K562 (cell line): ENCODE results near the gene EDA. TPM values are rescaled to one million over a fixed set of nuclear protein-coding genes. Genes with fewer than 3 reads are reported as not detected.

ENCODE experiments used
- ATAC-seq: fragments of 200-7000 bp; cut with Tn5 transposase; 3 replicates; pipeline ENCODE4 v1.9.1; 2020; ENCODE audit warnings: moderate library complexity
- BruUV-seq: library from RNA; stranded (reverse); fragments of 400-500 nt; replicated peaks from 2 replicates; lab custom pipeline; 2021; lab: Mats Ljungman, UMichigan
- CTCF ChIA-PET: fragments of 300-600 bp; formaldehyde crosslinking; extraction: SDS; loops from one replicate; lab custom pipeline; 2021; ENCODE audit warnings: low intra/inter-chr PET ratio; lab: Yijun Ruan, JAX
- POLR2A ChIA-PET: fragments of 300-600, 350-650 bp; sonication (Branson Sonifier 250); formaldehyde crosslinking; extraction: SDS; loops from one replicate; lab custom pipeline; 2021; ENCODE audit warnings: antibody characterized with exemption, inconsistent platforms; lab: Yijun Ruan, JAX
- DNase-seq, 4 experiments: peaks; one replicate each; pipeline versions ENCODE4 v3.0.0 to v3.0.0-alpha.2; 2011 to 2018; ENCODE audit warnings: low spot score in 3 of 4, mixed read lengths in 3 of 4; ENCODE audit errors: extremely low read depth in 1 of 4
- FAIRE-seq: peaks from 2 replicates; lab custom pipeline; 2011; peaks lifted over from hg19 to GRCh38; lab: Jason Lieb, UNC
- H2AFZ ChIP-seq: 2 replicates; pipeline ENCODE4 v1.6.0; 2011; ENCODE audit warnings: low read depth, low read length, control low read depth, inconsistent platforms
- H3K27ac ChIP-seq: fragments of 200-600 bp; 3 replicates; pipeline ENCODE4 v1.8.0; 2011; ENCODE audit warnings: low read depth, mild to moderate bottlenecking, control low read depth, inconsistent platforms, low read length, moderate library complexity, mixed read lengths; ENCODE audit errors: extremely low read depth
- H3K27me3 ChIP-seq, 2 experiments: fragments of 300-600 bp in 1 of 2; 2 replicates in 1 of 2; 3 replicates in 1 of 2; pipeline versions ENCODE4 v1.6.0 to v1.8.0; 2011; ENCODE audit warnings: inconsistent platforms in 2 of 2, low read length in 2 of 2, mild to moderate bottlenecking in 1 of 2, mixed read lengths in 1 of 2, moderate library complexity in 1 of 2; ENCODE audit not compliant: control insufficient read depth in 2 of 2, insufficient read depth in 2 of 2
- H3K36me3 ChIP-seq: fragments of 300-600 bp; 3 replicates; pipeline ENCODE4 v1.8.0; 2011; ENCODE audit warnings: mild to moderate bottlenecking, low read length, inconsistent platforms; ENCODE audit not compliant: control insufficient read depth, insufficient read depth
- H3K4me1 ChIP-seq, 2 experiments: fragments of 200-600 bp in 1 of 2; replicated peaks in 1 of 2; 2 replicates in 1 of 2; 3 replicates in 1 of 2; pipeline versions ENCODE4 v1.5.1 to v1.8.0; 2011; ENCODE audit warnings: inconsistent platforms in 2 of 2, low read length in 2 of 2, mild to moderate bottlenecking in 1 of 2, mixed read lengths in 1 of 2, moderate library complexity in 1 of 2; ENCODE audit not compliant: control insufficient read depth in 2 of 2, insufficient read depth in 2 of 2
- H3K4me2 ChIP-seq: 2 replicates; pipeline ENCODE4 v1.6.1; 2011; ENCODE audit warnings: low read length, control low read depth, inconsistent platforms, mixed read lengths; ENCODE audit not compliant: insufficient read depth
- H3K4me3 ChIP-seq: fragments of 200-600 bp; sonication (generic), shearing (Covaris generic); 2 replicates; pipeline ENCODE4 v1.5.1; 2016; ENCODE audit warnings: control low read depth, inconsistent platforms
- H3K79me2 ChIP-seq: fragments of 200-600 bp; 3 replicates; pipeline ENCODE4 v1.8.0; 2011; ENCODE audit warnings: low read length, inconsistent platforms; ENCODE audit not compliant: control insufficient read depth, insufficient read depth
- H3K9ac ChIP-seq, 2 experiments: 2 replicates each; pipeline versions ENCODE4 v1.6.0 to v1.6.1; 2011; ENCODE audit warnings: low read depth in 2 of 2, low read length in 2 of 2, control low read depth in 1 of 2, inconsistent platforms in 1 of 2, mild to moderate bottlenecking in 1 of 2, mixed read lengths in 1 of 2; ENCODE audit not compliant: insufficient read depth in 1 of 2
- H3K9me1 ChIP-seq: one replicate; pipeline ENCODE4 v1.6.0; 2011; ENCODE audit warnings: inconsistent platforms, mild to moderate bottlenecking, low read length, moderate library complexity; ENCODE audit not compliant: control insufficient read depth, insufficient read depth
- H3K9me3 ChIP-seq: replicated peaks from 2 replicates; pipeline ENCODE4 v1.5.1; 2011; ENCODE audit warnings: low read depth, low read length, inconsistent platforms; ENCODE audit not compliant: control insufficient read depth, insufficient read depth
- H4K20me1 ChIP-seq: replicated peaks from 2 replicates; pipeline ENCODE4 v1.6.1; 2011; ENCODE audit warnings: low read length, inconsistent platforms, mixed read lengths; ENCODE audit not compliant: control insufficient read depth, insufficient read depth
- DPF2 ChIP-seq: fragments of 450-650 bp; IDR thresholded peaks from 2 replicates; pipeline ENCODE4 v1.6.1; 2016
- MECOM ChIP-seq: fragments of 250-450 bp; sonication (Bioruptor Pico); IDR thresholded peaks from 2 replicates; pipeline ENCODE4 v1.8.0; 2022; ENCODE audit warnings: inconsistent platforms
- WGBS: fragments of 100-300 bp; shearing (Covaris generic); methylation state at CpG from one replicate; pipeline ENCODE4 v1.1.6; 2016; ENCODE audit warnings: low coverage, mixed read lengths; ENCODE audit not compliant: insufficient coverage; ENCODE audit errors: missing lambda C conversion rate; 5-methylcytosine and 5-hydroxymethylcytosine counted together
- in situ Hi-C: fragments of 300-500 bp; cut with MboI; formaldehyde crosslinking; loops from 4 replicates; pipeline ENCODE4 v1.15.0; 2018; ENCODE audit warnings: inconsistent platforms, mixed read lengths
- intact Hi-C: fragments of 100-400 bp; cut with micrococcal nuclease; formaldehyde crosslinking; loops from 2 replicates; pipeline ENCODE4 v1.14.2; 2022
- polyA plus RNA-seq, 8 experiments: library from polyadenylated mRNA; depleted of rRNA in 4 of 8; stranded (reverse) in 5 of 8; unstranded in 3 of 8; fragments of >200 nt; fragmentation: Nextera tagmentation in 2 of 8; fragmentation: Illumina TruSeq in 1 of 8; extraction: Ambion mirVana in 2 of 8; extraction: Trizol in 1 of 8; gene quantifications; 2 replicates each; pipeline versions ENCODE4 v1.2.1 to v1.2.3, GENCODE V29; 2011 to 2014; ENCODE audit warnings: inconsistent platforms in 1 of 8, missing spikeins in 1 of 8
- total RNA-seq, 7 experiments: library from RNA; depleted of rRNA in 6 of 7; stranded (reverse); fragments of >200 nt in 6 of 7; fragmentation: Illumina TruSeq in 2 of 7; extraction: Trizol in 2 of 7; gene quantifications; 2 replicates each; pipeline versions ENCODE4 v1.2.1 to v1.2.3, GENCODE V29; 2011 to 2021; ENCODE audit warnings: low replicate concordance in 1 of 7
- TF ChIP-seq, protein P1 (sequence below): fragments of 200-400 bp; formaldehyde crosslinking; IDR thresholded peaks from 2 replicates; pipeline ENCODE4 v1.6.1; 2017; ENCODE audit warnings: mild to moderate bottlenecking, low read depth, low read length, moderate library complexity

Gene EDA
- total and polyA plus RNA-seq, 9 of the 15 experiments (the other 6 are each of a cell fraction or from before 2014, with no cell fraction given) = 0.03 to 0.40 (median 0.07) TPM

GRCh38 chrX:70082723-70083122 is 466.8 kb downstream of the EDA start:
- H4K20me1 ChIP-seq = peaks cover 3% of the 10 kb centered on the region; the same call in 1 of the 2 replicates
- 0% methylated on average over 4 of the region's 4 CpGs for WGBS
- ATAC-seq (no peak), FAIRE-seq (no peak), DNase-seq (no peak)
- H3K27me3 ChIP-seq = no peaks in the 10 kb centered on the region; a peak in 1 of 5 replicates
- POLR2A ChIA-PET = interaction anchor here (0.6 kb wide), 1 partner anchor 12 kb away, joined by 3 read pairs; no protein-coding TSS in a partner anchor
- no peaks in the 10 kb centered on the region for H3K36me3 ChIP-seq
- H3K27ac ChIP-seq = no peak overlapping the region
- no peak overlapping the region for H3K4me2 ChIP-seq
- H2AFZ ChIP-seq = no peak overlapping the region
- H3K9me3 ChIP-seq = no peaks in the 10 kb centered on the region
- no peak overlapping the region for H3K4me3 ChIP-seq
- no peaks in the 10 kb centered on the region for H3K4me1 ChIP-seq
- BruUV-seq = no TSS peak
- in situ Hi-C loops = no loop called here
- H3K9ac ChIP-seq = no peak overlapping the region
- no peaks in the 10 kb centered on the region for H3K79me2 ChIP-seq
- no peaks in the 10 kb centered on the region for H3K9me1 ChIP-seq
- CTCF ChIA-PET = interaction anchor here (0.6 kb wide), 1 partner anchor 117 kb away, joined by 4 read pairs; no protein-coding TSS in a partner anchor
- TF ChIP-seq MECOM (CRISPR knock-in tag) (no peak), DPF2 (no peak)
- TF ChIP-seq, protein P1, sequence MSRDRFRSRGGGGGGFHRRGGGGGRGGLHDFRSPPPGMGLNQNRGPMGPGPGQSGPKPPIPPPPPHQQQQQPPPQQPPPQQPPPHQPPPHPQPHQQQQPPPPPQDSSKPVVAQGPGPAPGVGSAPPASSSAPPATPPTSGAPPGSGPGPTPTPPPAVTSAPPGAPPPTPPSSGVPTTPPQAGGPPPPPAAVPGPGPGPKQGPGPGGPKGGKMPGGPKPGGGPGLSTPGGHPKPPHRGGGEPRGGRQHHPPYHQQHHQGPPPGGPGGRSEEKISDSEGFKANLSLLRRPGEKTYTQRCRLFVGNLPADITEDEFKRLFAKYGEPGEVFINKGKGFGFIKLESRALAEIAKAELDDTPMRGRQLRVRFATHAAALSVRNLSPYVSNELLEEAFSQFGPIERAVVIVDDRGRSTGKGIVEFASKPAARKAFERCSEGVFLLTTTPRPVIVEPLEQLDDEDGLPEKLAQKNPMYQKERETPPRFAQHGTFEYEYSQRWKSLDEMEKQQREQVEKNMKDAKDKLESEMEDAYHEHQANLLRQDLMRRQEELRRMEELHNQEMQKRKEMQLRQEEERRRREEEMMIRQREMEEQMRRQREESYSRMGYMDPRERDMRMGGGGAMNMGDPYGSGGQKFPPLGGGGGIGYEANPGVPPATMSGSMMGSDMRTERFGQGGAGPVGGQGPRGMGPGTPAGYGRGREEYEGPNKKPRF = no peak
- TF ChIP-seq, all 486 proteins: peak for 0
- intact Hi-C loops = no loop called here
